ENCODE results near the gene MRPS2.

- TF ChIP-seq POLR2A (IDR thresholded peaks at IDR 0.05) (no peak), POLR2AphosphoS5 (IDR thresholded peaks at IDR 0.05) (no peak), EP300 (IDR thresholded peaks at IDR 0.05; ENCODE audit: low read depth) (no peak)
These were observed 8.7 kb upstream of the MRPS2 start for GRCh38 chr9:135491764-135492163.
